ENCODE data around the gene JUP. TPM values are rescaled to one million over a fixed set of nuclear protein-coding genes. Genes with fewer than 3 reads are reported as not detected.

JUP gene
- total and polyA plus RNA-seq, 2 of the 13 experiments (the other 11 are each of a cell fraction or from before 2014, with no cell fraction given) = 12.1 to 20.6 TPM

- TF ChIP-seq SNAPC4 (CRISPR knock-in tag; IDR thresholded peaks at IDR 0.05) (no peak), AHDC1 (CRISPR knock-in tag; IDR thresholded peaks at IDR 0.05; ENCODE audit: borderline replicate concordance) (no peak), HNF1B (CRISPR knock-in tag; IDR thresholded peaks at IDR 0.05) (0 out of 2 replicates have a peak, but pooled peaks have one; percentile 13), ZNF180 (CRISPR knock-in tag; IDR thresholded peaks at IDR 0.05; ENCODE audit: borderline replicate concordance, low read depth) (no peak), ZNF784 (CRISPR knock-in tag; IDR thresholded peaks at IDR 0.05; ENCODE audit: borderline replicate concordance) (0 out of 2 replicates have a peak, but pooled peaks have one; percentile 5), NCOA2 (CRISPR knock-in tag; IDR thresholded peaks at IDR 0.05) (no peak; the same call in 1 of the 2 replicates), PTBP1 (IDR thresholded peaks at IDR 0.05; ENCODE audit: low read depth, low read length, poor library complexity, severe bottlenecking) (no peak), ZGPAT (CRISPR knock-in tag; IDR thresholded peaks at IDR 0.05) (no peak), ZNF556 (CRISPR knock-in tag; IDR thresholded peaks at IDR 0.05; ENCODE audit: borderline replicate concordance) (no peak), MXI1 (IDR thresholded peaks at IDR 0.05; ENCODE audit: borderline replicate concordance, low read depth, low read length) (no peak), ETV6 (CRISPR knock-in tag; conservative IDR thresholded peaks at IDR 0.05) (no peak)
Measured at GRCh38 chr17:41793784-41794539, 7.5 kb upstream of the JUP start (continued).
